CD14-positive monocyte (primary cell): ENCODE results near the gene USP24. TPM values are rescaled to one million over a fixed set of nuclear protein-coding genes. Genes with fewer than 3 reads are reported as not detected.

Experiments used
- DNase-seq, 3 donors: peaks; one replicate each; pipeline ENCODE4 v3.0.0-alpha.2; 2011 to 2022
- H2AFZ ChIP-seq: 2 replicates; pipeline ENCODE4 v1.6.0; 2012; ENCODE audit warnings: mild to moderate bottlenecking, low read depth, low read length, inconsistent platforms; ENCODE audit not compliant: insufficient read depth, poor library complexity, severe bottlenecking
- H3K27ac ChIP-seq, 2 donors: 1 replicate in 1 of 2; 2 replicates in 1 of 2; pipeline ENCODE4 v1.5.1; 2012 to 2013; ENCODE audit warnings: low read length in 2 of 2, control low read depth in 1 of 2, inconsistent platforms in 1 of 2, low read depth in 1 of 2, mild to moderate bottlenecking in 1 of 2
- H3K27me3 ChIP-seq, 2 donors: one replicate each; pipeline versions ENCODE4 v1.6.0 to v1.6.1; 2011 to 2013; ENCODE audit warnings: low read length in 2 of 2; ENCODE audit not compliant: control insufficient read depth in 2 of 2, insufficient read depth in 2 of 2
- H3K36me3 ChIP-seq, 2 donors: replicated peaks in 1 of 2; 1 replicate in 1 of 2; 2 replicates in 1 of 2; pipeline versions ENCODE4 v1.5.1 to v1.6.1; 2012 to 2013; ENCODE audit warnings: low read length in 2 of 2, control low read depth in 1 of 2, inconsistent platforms in 1 of 2, mild to moderate bottlenecking in 1 of 2; ENCODE audit not compliant: insufficient read depth in 2 of 2, control insufficient read depth in 1 of 2
- H3K4me1 ChIP-seq, 2 donors: 1 replicate in 1 of 2; 2 replicates in 1 of 2; pipeline versions ENCODE4 v1.5.1 to v1.6.1; 2012 to 2013; ENCODE audit warnings: low read length in 2 of 2, control low read depth in 1 of 2, inconsistent platforms in 1 of 2, mild to moderate bottlenecking in 1 of 2, moderate library complexity in 1 of 2; ENCODE audit not compliant: insufficient read depth in 2 of 2, control insufficient read depth in 1 of 2
- H3K4me2 ChIP-seq: replicated peaks from 2 replicates; pipeline ENCODE3; 2012; ENCODE audit warnings: low read length, moderate library complexity, mild to moderate bottlenecking; ENCODE audit not compliant: poor library complexity, severe bottlenecking; ENCODE audit errors: extremely low read depth
- H3K4me3 ChIP-seq, 3 experiments: fragments of 200-600 bp in 1 of 3; sonication (generic) in 1 of 3; replicated peaks in 1 of 3; 1 replicate in 2 of 3; 2 replicates in 1 of 3; pipeline ENCODE4 v1.5.1; 2011 to 2013; ENCODE audit warnings: low read length in 3 of 3, mild to moderate bottlenecking in 3 of 3, control low read depth in 2 of 3, low read depth in 2 of 3, inconsistent platforms in 1 of 3, moderate library complexity in 1 of 3
- H3K79me2 ChIP-seq: 2 replicates; pipeline ENCODE4 v1.6.0; 2012; ENCODE audit warnings: mild to moderate bottlenecking, control low read depth, inconsistent platforms, low read length, moderate library complexity; ENCODE audit not compliant: insufficient read depth
- H3K9ac ChIP-seq: 2 replicates; pipeline ENCODE4 v1.6.0; 2017; ENCODE audit warnings: low read length, mild to moderate bottlenecking; ENCODE audit not compliant: insufficient read depth, poor library complexity, severe bottlenecking
- H3K9me3 ChIP-seq, 2 donors: replicated peaks in 1 of 2; 1 replicate in 1 of 2; 2 replicates in 1 of 2; pipeline versions ENCODE4 v1.5.1 to v1.6.1; 2012 to 2013; ENCODE audit warnings: low read length in 2 of 2, control low read depth in 1 of 2; ENCODE audit not compliant: control insufficient read depth in 1 of 2, insufficient read depth in 1 of 2
- H4K20me1 ChIP-seq: 2 replicates; pipeline ENCODE4 v1.6.0; 2012; ENCODE audit warnings: mild to moderate bottlenecking, low read length, control low read depth, moderate library complexity; ENCODE audit not compliant: insufficient read depth
- H3K27ac Mint-ChIP-seq, 7 donors: one replicate each; pipeline ENCODE4 v1.8.0; 2020; ENCODE audit warnings: mild to moderate bottlenecking in 7 of 7, mixed read lengths in 7 of 7, moderate library complexity in 6 of 7, inconsistent platforms in 2 of 7
- H3K27me3 Mint-ChIP-seq, 3 donors: one replicate each; pipeline ENCODE4 v1.8.0; 2021 to 2022; ENCODE audit warnings: low read depth in 3 of 3, mild to moderate bottlenecking in 3 of 3, mixed read lengths in 3 of 3, moderate library complexity in 3 of 3, inconsistent platforms in 1 of 3
- H3K36me3 Mint-ChIP-seq, 2 donors: one replicate each; pipeline ENCODE4 v1.8.0; 2020; ENCODE audit warnings: mixed read lengths in 2 of 2, inconsistent platforms in 1 of 2, mild to moderate bottlenecking in 1 of 2
- H3K4me1 Mint-ChIP-seq: one replicate; pipeline ENCODE4 v1.8.0; 2020; ENCODE audit warnings: mild to moderate bottlenecking, mixed read lengths
- H3K4me3 Mint-ChIP-seq, 2 donors: one replicate each; pipeline ENCODE4 v1.8.0; 2020; ENCODE audit warnings: mild to moderate bottlenecking in 2 of 2, mixed read lengths in 2 of 2, moderate library complexity in 1 of 2
- H3K9me3 Mint-ChIP-seq, 7 donors: one replicate each; pipeline ENCODE4 v1.8.0; 2020 to 2022; ENCODE audit warnings: mixed read lengths in 7 of 7, mild to moderate bottlenecking in 6 of 7, moderate library complexity in 6 of 7, inconsistent platforms in 2 of 7
- WGBS: methylation state at CpG from one replicate; pipeline ENCODE4 v1.1.5; 2013; ENCODE audit warnings: missing lambda C conversion rate; ENCODE audit not compliant: insufficient coverage; 5-methylcytosine and 5-hydroxymethylcytosine counted together
- intact Hi-C, 2 donors: fragments of 100-400 bp; cut with micrococcal nuclease; formaldehyde crosslinking; loops; one replicate each; pipeline versions ENCODE4 v1.15.0 to v1.15.1; 2023
- polyA plus RNA-seq, 3 donors: library from polyadenylated mRNA; depleted of rRNA in 1 of 3; unstranded in 2 of 3; stranded (reverse) in 1 of 3; fragments of 300-500 nt in 2 of 3; fragments of >200 nt in 1 of 3; fragmentation: Illumina TruSeq in 2 of 3; gene quantifications; 1 replicate in 2 of 3; 2 replicates in 1 of 3; pipeline ENCODE4 v1.2.3, GENCODE V29; 2012 to 2021
- TF ChIP-seq, protein P1 (sequence below): fragments of 200-600 bp; IDR thresholded peaks from one replicate; pipeline ENCODE4 v1.8.0; 2022; ENCODE audit warnings: antibody characterized with exemption, mild to moderate bottlenecking

Gene USP24
- polyA plus RNA-seq, 3 donors: 1.1 to 14.2 (median 2.1) TPM

DNA sequence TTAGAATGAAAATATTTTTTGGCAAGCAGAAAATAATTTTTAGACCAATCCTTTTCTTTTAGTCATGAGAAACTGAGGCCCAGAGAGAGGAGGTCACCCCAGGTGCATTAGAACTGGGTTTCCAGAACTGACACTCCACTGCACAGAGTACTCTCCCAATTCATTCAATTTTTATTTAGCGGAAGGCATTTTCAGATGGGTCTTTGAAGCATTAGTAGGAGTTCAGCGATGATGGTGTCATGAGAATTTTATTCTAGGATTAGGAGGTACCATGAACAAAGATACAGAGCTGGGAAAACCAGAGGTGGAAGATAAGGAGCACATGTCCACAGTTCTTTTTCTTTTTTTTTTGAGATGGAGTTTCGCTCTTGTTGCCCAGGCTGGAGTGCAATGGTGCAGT lies 173.6 kb downstream of the USP24 start:
- intact Hi-C loops: no loop called here
- Histone ChIP-seq H3K4me2 (no peak overlapping the region), H3K79me2 (no peaks in the 10 kb centered on the region), H2AFZ (no peak overlapping the region), H3K36me3 (no peaks in the 10 kb centered on the region), H3K9me3 (peaks cover 0 to 11% of the 10 kb centered on the region in 2 donors), H3K9ac (no peak overlapping the region), H4K20me1 (no peaks in the 10 kb centered on the region), H3K4me1 (peaks cover under 1 to 9% of the 10 kb centered on the region in 2 donors), H3K27ac (no peak overlapping the region), H3K27me3 (peaks cover 30 to 49% of the 10 kb centered on the region in 2 donors), H3K4me3 (no peak overlapping the region)
- Mint-ChIP-seq H3K9me3 (peaks cover 0 to 10% (median 2%) of the 10 kb centered on the region in 7 donors), H3K4me3 (peak overlapping the region in 1 of 2 donors; percentile 88), H3K36me3 (no peaks in the 10 kb centered on the region), H3K4me1 (peaks cover 22% of the 10 kb centered on the region), H3K27me3 (peaks cover 53 to 71% (median 57%) of the 10 kb centered on the region in 3 donors), H3K27ac (no peak overlapping the region)
- 89% methylated on average over 1 of the region's 3 CpGs for WGBS
- no peak for DNase-seq
- TF ChIP-seq, protein P1, sequence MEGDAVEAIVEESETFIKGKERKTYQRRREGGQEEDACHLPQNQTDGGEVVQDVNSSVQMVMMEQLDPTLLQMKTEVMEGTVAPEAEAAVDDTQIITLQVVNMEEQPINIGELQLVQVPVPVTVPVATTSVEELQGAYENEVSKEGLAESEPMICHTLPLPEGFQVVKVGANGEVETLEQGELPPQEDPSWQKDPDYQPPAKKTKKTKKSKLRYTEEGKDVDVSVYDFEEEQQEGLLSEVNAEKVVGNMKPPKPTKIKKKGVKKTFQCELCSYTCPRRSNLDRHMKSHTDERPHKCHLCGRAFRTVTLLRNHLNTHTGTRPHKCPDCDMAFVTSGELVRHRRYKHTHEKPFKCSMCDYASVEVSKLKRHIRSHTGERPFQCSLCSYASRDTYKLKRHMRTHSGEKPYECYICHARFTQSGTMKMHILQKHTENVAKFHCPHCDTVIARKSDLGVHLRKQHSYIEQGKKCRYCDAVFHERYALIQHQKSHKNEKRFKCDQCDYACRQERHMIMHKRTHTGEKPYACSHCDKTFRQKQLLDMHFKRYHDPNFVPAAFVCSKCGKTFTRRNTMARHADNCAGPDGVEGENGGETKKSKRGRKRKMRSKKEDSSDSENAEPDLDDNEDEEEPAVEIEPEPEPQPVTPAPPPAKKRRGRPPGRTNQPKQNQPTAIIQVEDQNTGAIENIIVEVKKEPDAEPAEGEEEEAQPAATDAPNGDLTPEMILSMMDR: no peak

DNA sequence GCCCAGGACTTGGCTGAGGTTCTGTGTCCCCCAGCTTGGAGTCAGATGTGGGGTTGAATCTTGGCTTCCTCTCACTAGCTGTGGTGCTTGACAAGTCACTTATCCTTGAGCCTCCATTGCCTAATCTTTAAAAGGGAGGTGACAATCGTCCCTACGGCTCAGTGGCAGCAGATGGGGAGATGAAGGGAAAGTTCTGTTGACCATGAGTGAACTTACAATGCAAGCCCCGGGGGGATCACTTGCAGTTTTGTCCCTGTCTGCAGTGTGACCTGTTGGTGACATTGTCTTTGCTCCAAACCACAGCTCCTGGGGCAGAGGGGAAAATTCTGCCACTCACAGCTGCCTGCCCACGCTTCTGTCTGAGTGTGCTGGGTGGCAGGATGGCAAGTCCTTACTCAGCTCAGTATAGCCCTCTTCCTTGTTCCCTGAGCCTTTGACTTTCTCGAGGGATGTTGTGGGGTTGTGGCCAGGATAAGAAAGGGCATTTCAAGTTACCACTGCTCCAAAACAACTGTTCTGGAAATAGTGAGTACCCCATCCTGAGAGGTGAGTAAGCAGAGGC lies 174.2 kb downstream of the USP24 start:
- H3K4me3 ChIP-seq: no peak overlapping the region
- DNase-seq: no peak
- Mint-ChIP-seq H3K4me1 (peaks cover 27% of the 10 kb centered on the region), H3K9me3 (peaks cover 0 to 10% (median 2%) of the 10 kb centered on the region in 7 donors), H3K4me3 (peak overlapping the region in 1 of 2 donors; percentile 88), H3K27me3 (peaks cover 53 to 74% (median 57%) of the 10 kb centered on the region in 3 donors), H3K36me3 (no peaks in the 10 kb centered on the region), H3K27ac (no peak overlapping the region)
- H3K79me2 ChIP-seq: no peaks in the 10 kb centered on the region
- H3K36me3 ChIP-seq: no peaks in the 10 kb centered on the region
- H3K9ac ChIP-seq: no peak overlapping the region
- peaks cover 6 to 14% of the 10 kb centered on the region in 2 donors for H3K4me1 ChIP-seq
- no peak overlapping the region for H2AFZ ChIP-seq
- H3K27me3 ChIP-seq: peaks cover 30 to 49% of the 10 kb centered on the region in 2 donors
- intact Hi-C loops: no loop called here
- H3K27ac ChIP-seq: no peak overlapping the region
- 42% methylated on average over 3 of the region's 5 CpGs for WGBS
- H3K4me2 ChIP-seq: no peak overlapping the region
- peaks cover 0 to 11% of the 10 kb centered on the region in 2 donors for H3K9me3 ChIP-seq
- TF ChIP-seq, protein P1: no peak
- H4K20me1 ChIP-seq: no peaks in the 10 kb centered on the region
